Heart left ventricle (tissue), 11 donors: ENCODE measurements around the gene DSG1. TPM values are rescaled to one million over a fixed set of nuclear protein-coding genes. Genes with fewer than 3 reads are reported as not detected.

ENCODE experiments used
- polyA plus RNA-seq, 2 donors: library from polyadenylated mRNA; stranded (reverse); fragments of 200-250 nt; gene quantifications; one replicate each; pipeline ENCODE4 v1.2.3, GENCODE V29; 2013
- total RNA-seq, 9 donors: library from RNA; depleted of rRNA in 2 of 9; stranded (reverse); fragments of >200 nt in 2 of 9; fragmentation: NEBNext Ultra II Directional in 3 of 9; extraction: Animal tissue kit (Norgen Biotek cat#: 25700) in 3 of 9; gene quantifications; one replicate each; pipeline versions ENCODE4 v1.1.0 to v1.2.4, GENCODE V29; 2016 to 2023
- donor health status: ischemic (EF 13 %, LVEDD 7.1; RV severe dilation, severe dysfunction).
- donor health status: healthy with polysubstance abuse.
- donor health status: DM: no; HTN: yes; CAD: no.
- donor health status: DM: no; HTN: no; CAD: no.
- donor health status: ischemic (EF 25% LVEDD 5.7; RV mildly dilated, moderate dysfunction).
- donor health status: healthy.
- donor health status: DM: yes; HTN: yes; CAD: no.
- donor health status: PGD.
- donor health status: nonischemic (EF 23%, LVEDD 6.1; RV moderate dilation, normal function).

DSG1 gene
- total and polyA plus RNA-seq, 11 donors: 0.14 to 5.6 (median 0.93) TPM; not detected in 1

Other genes with a start within 250 kb of the DSG1 start
- gene DSC2, start 215.7 kb upstream of the DSG1 start, total RNA-seq: 10 to 100 TPM; 23.7 to 37.2 (median 27.6) TPM
- 10 to 100 TPM in 1 of 2 donors, 1 to 10 TPM in 1; 6.3 to 12.5 TPM for gene DSC2, start 215.7 kb upstream of the DSG1 start, polyA plus RNA-seq
- 10 to 100 TPM in 1 of 9 donors, 1 to 10 TPM in 8; 1.1 to 10.7 (median 5.3) TPM for gene DSC1, start 155.3 kb upstream of the DSG1 start, total RNA-seq
- gene DSC1, start 155.3 kb upstream of the DSG1 start, polyA plus RNA-seq: under 1 TPM; 0.18 to 0.95 TPM
- gene DSG4, start 58.6 kb downstream of the DSG1 start, total RNA-seq: not detected
- gene DSG4, start 58.6 kb downstream of the DSG1 start, polyA plus RNA-seq: not detected
- gene DSG3, start 129.6 kb downstream of the DSG1 start, total RNA-seq: under 1 TPM in 1 of 9 donors, not detected in 8; 0.07 TPM
- under 1 TPM in 1 of 2 donors, not detected in 1; 0.01 TPM for gene DSG3, start 129.6 kb downstream of the DSG1 start, polyA plus RNA-seq
- gene DSG2, start 180.0 kb downstream of the DSG1 start, total RNA-seq: 10 to 100 TPM; 36.0 to 54.4 (median 41.4) TPM
- 10 to 100 TPM; 10.1 to 21.9 TPM for gene DSG2, start 180.0 kb downstream of the DSG1 start, polyA plus RNA-seq